Hepatocyte (in vitro differentiated cells): ENCODE measurements around the gene FGR.

Experiments used
- EZH2 ChIP-seq: fragments of 200-600 bp; sonication (generic); IDR thresholded peaks from 2 replicates; pipeline ENCODE4 v1.6.1; 2016; ENCODE audit warnings: antibody characterized with exemption, mild to moderate bottlenecking, borderline replicate concordance
- EZH2phosphoT487 ChIP-seq: fragments of 200-600 bp; sonication (generic); IDR thresholded peaks from one replicate; pipeline ENCODE4 v1.6.1; 2018; ENCODE audit warnings: antibody characterized with exemption, mild to moderate bottlenecking, low read depth, moderate library complexity; ENCODE audit not compliant: unreplicated experiment, severe bottlenecking
- TF ChIP-seq, protein P1 (sequence below): fragments of 200-600 bp; sonication (generic); IDR thresholded peaks from 2 replicates; pipeline ENCODE4 v1.5.1; 2016; ENCODE audit warnings: antibody characterized with exemption, mild to moderate bottlenecking; ENCODE audit not compliant: poor library complexity

DNA sequence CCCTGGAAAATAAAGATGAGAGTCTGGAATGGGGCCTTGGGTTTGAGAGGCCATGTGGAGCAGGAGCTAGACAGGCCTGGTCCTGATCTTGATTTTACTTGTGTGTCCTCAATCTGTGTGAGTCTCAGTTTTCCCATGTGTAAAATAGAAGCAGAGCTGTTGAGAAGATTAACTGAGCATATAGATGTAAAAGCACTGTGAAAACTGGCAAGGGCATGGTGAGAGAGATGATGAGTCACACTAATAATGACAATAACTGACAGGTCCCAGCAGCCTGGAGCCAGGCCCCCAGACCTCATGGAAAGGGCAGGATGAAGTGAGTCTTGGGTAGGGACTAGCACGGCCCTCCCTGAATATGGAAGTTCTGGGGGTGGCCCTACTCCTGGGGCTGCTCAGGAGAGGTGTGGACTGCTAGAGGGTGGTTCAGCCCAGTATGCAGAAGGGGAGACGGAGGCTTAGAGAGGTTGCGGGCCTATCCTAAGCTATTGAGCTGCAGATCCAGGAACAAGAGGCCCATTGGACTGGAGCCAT, 28.2 kb downstream of the FGR start:
- TF ChIP-seq EZH2 = no peak
- TF ChIP-seq, protein P1, sequence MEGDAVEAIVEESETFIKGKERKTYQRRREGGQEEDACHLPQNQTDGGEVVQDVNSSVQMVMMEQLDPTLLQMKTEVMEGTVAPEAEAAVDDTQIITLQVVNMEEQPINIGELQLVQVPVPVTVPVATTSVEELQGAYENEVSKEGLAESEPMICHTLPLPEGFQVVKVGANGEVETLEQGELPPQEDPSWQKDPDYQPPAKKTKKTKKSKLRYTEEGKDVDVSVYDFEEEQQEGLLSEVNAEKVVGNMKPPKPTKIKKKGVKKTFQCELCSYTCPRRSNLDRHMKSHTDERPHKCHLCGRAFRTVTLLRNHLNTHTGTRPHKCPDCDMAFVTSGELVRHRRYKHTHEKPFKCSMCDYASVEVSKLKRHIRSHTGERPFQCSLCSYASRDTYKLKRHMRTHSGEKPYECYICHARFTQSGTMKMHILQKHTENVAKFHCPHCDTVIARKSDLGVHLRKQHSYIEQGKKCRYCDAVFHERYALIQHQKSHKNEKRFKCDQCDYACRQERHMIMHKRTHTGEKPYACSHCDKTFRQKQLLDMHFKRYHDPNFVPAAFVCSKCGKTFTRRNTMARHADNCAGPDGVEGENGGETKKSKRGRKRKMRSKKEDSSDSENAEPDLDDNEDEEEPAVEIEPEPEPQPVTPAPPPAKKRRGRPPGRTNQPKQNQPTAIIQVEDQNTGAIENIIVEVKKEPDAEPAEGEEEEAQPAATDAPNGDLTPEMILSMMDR = no peak
- no peak for TF ChIP-seq EZH2phosphoT487
